Measurements from ENCODE around the gene CMTR1.
"Not testable (repeated sequence)": the region's sequence is repeated elsewhere in the genome, so short reads cannot be mapped to it uniquely, and the experiment has no call there.

Gene CMTR1

DNA sequence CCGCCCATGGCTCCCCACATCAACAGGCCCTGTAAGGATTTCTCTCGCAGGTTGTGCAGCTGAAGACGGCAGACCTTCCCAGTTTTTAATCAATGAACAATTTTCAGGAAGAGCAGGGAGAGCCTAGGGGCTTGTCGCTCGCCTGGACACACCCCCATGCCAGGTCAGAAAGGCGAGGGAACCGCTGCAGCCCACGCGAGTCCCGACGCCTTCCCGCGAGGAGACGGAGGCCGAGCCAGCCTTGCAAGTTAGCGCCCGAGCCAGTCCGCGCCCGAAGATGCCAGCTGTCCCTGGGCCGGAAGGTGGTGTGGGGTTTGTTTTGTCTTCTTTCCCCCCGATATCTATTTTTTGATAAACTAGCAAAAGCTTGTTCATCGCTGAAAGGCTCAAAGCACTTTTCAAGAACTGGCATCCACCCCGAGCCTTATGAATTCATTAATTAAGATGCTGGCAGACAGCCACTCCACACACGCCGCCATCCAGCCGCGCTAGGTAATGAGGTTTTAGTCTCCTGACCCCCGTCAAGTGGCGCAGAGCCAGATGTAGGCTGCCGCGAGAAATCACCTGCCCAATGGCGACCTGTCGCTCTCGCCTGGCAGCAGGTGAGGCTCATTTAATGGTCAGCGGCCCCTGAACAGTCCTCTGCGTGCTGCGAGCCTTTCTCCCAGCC is 60.1 kb downstream of the CMTR1 start:
- DNase-seq = peak; percentile 74

DNA sequence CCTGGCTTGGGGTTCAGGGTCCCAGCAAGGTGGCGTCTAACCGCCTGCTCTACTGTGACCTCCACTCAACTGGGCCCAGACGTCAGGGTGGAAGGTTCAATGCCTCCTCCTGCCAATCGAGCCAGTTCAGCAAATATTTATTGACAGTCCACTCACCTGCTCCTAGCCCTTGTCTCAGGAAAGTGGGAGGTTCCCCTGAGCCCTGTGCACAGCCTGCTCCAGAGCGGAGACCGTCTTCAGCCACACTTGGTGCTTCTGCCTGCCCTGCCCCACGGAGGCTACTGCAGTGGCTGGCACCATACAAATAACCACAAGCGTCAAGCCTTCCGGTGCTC is 60.6 kb downstream of the CMTR1 start:
- no peak for DNase-seq

DNA sequence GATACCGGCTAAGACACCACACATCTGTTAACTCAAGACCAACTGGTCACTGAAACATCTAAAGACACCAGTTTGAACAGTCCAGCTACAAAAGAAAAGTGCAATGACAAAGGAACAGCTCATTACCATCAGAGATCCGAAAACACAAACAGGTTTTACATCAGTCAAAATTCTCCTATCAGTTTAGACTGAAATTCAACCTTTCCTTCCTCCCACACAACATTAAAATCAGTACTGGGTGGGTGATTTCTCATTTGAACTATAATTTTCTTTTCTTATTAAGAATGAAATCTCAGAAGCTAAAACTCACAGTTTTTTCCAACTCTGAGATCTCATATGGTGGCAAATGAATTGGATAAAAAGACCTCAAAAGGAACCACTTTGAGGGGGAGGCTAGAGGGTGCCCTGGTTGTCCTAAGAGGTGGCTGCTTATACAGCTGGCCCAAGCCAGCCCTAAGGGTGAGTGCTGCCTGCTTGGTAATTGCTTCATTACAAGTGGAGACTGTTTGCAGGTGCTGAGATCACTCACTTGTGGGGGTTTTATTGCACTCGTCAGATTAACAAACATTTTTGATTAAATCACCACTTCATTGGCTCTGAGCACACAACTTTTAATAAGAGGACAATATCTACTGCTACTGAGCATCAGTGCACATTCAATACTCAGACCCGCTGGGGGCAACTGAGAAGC is 62.4 kb downstream of the CMTR1 start:
- no peak for DNase-seq

DNA sequence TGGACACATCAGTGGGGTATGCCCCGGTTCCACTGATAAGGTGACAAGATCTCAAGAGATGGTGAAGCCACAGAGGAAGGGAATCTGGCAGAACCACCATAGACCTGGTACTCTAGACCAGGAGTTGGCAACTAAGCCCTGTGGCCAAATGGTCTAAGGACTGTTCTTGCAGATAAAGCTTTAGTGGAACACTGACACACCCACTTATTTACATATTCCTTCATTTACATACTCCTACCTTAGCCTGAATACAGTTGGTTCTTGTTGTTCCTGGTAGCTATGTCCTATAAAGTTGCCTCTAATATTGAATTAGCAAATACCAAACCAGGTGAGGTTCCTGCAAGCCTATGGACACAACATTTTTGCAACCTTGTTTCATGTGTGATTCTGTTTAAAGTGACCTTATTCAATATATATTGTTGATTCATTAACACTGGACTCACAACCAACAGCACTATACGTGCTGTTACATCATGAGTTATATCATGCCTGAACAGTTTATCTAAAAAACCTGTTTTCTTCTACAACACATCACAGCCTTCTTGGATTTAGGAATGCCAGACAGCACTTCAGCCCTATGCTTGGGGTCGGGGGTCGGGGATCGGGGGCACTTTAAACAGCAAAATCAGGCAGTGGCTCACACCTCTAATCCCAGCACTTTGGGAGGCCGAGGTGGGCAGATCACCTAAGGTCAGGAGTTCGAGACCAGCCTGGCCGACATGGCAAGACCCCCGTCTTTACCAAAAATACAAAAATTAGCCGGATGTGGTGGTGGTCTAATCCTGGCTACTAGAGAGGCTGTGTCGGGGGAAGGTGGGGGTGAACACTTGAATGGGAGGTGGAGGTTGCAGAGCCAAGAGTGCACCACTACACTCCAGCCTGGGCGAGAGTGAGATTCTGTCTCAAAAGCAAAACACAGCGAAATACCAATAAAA is 64.2 kb downstream of the CMTR1 start:
- DNase-seq = no peak

DNA sequence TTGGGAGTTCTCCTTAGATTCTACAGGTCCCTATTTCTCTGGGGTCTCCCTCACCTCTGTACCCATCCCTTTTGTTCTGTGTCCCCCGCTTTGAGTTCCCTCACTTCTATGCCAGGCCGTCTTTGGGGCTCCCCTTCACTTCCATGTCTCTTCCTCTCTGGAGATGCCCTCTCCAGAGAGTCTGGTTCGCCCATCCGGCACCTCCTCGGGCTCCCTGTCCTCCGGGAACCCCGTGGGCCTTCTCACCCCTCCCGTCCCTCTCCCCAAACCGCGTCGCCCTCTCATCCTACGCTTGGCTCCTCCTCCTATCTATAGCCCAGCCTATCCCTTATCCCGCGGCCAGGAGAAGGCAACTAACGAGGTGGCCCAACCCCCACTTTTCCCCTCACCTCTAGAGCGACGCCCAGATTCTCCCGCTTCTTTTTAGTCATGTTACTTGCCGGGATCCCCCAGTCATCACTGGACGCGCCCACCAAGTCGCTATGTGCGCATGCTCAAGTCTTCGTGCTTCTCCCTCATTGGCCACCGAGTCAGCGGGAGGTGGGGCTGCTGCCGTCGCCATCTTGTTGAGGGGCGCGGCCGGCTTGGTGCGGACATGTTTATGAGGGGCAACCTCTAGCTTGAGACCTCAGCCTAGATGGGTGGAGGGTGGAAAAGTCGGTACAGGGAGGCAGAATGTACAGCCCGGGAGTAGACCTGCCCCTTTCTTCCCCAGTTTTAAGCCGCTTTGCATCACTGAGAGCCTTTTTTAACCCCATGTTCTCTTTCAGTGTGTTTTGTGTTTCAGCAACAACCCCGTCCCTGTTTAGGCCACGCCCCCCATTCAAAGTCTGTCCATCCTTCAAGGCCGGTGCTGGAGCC is 66.6 kb downstream of the CMTR1 start, which contains the start of gene CCDC167:
TSS of gene CCDC167 (minus strand) at position 461 of the 861 bp plus-strand sequence. CDS start at position 431, 30 bp downstream.
- peak; percentile 99 for DNase-seq

DNA sequence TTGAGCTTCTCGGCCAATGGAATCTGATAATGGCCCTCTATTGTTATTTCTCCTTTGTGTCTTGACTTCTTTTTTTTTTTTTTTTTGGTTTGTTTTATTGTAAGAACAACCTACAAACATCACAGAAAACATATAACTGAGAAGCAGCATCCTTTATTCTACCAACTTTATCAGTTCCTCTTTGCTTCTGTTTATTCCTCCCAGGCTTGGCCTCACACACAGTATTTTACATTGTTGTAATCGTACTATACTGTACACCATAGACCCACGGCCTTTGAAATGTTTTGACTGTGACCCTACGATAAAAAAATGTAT is 67.2 kb downstream of the CMTR1 start:
- no peak for DNase-seq

DNA sequence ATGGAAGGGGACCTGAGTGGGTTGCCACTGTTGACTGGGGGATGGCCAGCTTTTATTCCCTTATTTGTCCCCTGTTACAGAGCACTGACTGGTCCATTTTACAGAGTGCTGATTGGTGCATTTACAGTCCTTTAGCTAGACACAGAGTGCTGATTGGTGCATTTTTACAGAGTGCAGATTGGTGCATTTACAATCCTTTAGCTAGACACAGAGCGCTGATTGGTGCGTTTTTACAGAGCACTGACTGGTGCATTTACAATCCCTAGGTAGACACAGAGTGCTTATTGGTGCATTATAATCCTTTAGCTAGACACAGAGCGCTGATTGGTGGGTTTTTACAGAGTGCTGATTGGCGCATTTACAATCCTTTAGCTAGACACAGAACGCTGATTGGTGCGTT is 67.9 kb downstream of the CMTR1 start:
- not testable (repeated sequence) for DNase-seq

DNA sequence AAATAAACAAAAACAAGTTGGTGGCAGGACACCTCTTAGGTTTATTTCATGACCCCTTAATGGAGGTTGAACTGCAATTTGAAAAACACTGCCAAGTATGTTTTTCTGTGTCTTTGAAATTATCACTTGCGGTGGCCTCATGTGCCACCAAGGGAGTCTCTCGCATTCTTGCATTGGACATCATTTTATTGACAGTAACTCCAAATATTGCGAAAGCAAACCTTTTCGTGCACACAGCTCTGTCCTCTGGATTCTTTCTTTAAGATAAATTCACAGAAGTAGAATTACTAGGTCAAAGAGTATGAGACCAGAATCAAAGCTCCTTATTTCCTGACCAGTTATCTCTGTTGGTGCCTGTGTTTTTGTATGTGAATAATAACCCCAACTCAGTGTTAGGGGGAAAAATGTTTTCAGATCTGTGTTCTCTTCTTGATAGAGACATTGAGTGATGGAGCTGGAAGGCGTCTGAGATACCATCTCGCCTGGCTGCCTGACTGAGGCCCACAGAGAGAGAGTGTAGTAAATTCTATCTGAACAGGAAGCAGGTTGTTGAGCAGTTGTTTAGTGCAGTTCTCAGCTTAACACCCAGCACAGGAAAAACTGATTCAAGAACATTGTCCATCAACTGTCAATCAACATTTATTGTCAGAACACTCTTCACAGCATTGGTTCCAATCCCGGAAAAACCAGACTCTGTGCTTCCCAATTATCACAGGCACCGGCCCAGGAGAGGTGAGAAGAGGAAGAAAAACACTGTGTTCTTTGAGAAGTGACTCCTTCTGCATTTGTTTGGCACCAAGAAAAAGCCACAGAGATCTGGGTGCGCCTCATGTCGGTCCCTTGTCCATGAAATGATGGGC is 68.8 kb downstream of the CMTR1 start:
- DNase-seq = no peak

DNA sequence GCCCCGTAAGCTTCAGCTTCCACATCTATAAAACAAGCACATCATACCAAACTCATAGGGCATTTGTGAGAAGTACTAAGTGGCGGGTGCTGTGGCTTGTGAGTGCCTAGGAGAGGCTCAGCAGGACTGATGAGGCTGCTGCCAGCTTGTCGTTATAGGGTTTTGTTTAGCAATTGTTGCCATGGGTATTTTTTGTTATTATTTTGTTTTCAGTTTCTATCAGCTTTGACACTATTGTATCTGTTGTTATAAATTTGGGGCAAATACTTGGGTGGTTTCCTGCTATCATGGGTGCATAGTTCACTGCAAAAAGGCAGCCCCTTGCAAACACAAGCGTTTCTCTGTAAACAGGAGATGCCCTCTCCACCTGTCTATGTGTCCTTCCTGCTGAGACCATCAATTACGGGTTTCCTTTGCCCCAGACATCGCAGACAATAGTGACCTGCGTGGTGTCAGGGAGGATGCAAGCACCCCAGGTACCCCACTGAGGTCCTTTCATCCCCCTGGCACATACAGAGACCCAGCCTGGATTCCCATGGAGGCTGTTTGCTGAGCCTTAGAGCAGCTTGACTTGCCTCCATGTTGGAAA is 69.8 kb downstream of the CMTR1 start:
- no peak for DNase-seq

DNA sequence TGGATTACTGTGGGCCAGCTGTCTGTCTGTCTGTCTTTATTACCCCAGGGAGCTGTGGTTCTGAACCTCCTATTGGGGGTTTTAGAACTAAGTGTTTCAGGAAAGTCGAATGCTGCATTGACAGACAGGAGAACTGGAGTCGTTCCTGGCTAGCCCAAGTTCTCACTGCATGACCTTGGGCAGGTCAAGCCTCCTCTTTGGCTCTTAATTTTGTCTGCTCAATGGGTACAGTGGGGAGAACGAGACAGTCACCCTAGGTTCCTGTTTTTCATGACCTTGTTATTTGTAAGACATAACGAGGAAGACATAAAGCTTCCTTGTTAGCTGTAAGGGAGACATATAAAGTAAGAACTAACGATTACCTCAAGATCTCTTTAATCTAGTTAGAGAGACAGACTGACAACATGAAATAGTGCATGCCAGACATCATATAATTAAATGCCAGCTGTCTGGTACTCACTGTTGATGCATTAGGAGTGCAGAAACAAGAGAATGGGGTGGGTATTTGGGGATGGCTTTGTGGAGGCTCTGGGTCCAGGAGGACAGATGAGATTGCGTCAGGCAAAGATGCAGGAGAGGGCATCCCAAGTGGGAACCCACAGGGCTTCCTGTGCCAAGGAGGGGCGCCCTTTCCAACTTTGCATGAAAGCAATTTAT is 70.4 kb downstream of the CMTR1 start:
- DNase-seq = peak; percentile 34

DNA sequence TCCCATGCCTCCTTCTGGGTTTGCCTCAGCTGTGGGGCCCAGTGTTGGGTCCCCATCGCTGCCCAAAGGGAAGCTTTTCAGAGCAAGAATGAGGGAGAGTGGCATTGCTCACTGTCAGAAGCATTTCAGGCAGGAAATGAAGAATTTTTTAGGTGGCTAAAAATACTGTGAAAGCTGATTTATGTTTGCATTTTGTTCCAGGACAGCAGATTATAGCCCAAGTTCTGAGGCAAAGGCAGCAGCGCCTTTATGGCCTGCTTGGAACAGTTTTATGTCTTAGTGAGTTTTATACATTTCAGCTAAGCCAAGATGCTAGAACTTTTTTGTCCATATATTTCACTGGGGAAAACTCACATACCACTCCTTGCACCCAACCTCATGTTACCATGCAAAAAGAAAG is 71.0 kb downstream of the CMTR1 start:
- DNase-seq = no peak

DNA sequence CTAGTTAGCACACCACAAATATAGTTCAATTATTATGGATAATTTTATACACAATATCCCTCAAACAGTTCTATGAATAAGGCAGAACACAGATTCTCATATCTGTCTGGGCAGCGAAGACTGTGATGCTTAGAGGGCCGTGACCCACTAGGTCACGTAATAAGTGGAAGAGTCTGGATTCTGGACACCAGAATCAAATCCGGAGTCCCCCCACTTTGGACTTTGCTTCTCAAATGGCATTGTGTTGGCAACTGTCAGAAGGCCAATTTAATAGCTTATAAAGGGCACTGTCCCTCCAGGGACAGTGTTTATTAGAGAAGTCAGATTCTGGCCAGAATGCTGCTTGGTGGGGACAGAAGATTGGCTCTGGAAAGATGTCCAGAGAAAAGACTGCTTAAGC is 73.5 kb downstream of the CMTR1 start:
- DNase-seq = no peak

DNA sequence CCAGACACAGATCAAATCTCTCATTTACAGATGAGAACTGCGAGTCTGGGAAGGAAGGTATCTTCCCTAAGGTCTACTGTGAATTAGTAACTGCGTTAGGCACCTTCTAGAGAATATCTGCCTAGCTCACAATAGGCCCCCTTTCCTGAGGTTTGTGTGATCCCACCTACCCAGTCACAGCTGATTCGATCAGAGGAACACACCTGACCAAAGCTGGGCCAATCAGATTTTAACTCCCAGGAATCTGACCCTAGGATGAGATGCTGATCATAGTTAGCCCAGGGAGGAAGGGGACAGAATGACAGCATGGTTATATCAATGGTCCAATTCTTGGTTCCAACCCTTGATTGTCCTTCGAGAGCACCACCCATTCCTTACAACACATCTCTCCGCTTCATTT is 74.1 kb downstream of the CMTR1 start:
- DNase-seq = no peak

DNA sequence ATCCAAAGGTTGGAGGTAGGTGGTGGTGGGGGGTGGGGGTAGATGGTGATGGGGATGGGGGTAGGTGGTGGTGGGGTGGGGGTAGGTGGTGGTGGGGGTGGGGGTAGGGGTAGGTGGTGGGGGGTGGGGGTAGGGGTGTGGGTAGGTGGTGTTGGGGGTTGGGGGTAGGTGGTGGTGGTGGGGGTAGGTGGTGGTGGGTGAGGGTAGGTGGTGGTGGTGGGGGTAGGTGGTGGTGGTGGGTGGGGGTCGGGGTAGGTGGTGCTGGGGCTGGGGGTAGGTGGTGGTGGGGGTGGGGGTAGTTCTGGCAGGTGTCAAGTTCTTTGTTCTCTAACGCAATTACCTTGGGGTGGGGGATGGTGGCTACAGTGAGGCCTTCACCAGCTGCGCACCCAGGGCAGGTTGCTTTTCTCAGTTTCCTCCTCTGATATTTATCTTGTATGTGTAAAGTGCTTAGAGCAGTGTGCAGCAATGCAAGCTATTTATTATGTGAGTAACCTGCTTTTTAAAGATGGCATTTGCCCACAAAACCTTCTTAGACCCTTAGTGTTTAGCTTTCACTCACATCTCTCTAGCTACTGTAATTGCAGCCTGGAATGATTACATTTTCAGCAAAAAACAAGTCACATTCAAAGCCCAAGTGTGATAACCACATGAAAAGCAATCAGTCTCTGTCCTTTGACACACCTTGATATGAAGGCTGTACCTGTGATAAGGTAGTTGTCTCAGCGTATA is 74.8 kb downstream of the CMTR1 start:
- peak; percentile 50 for DNase-seq

DNA sequence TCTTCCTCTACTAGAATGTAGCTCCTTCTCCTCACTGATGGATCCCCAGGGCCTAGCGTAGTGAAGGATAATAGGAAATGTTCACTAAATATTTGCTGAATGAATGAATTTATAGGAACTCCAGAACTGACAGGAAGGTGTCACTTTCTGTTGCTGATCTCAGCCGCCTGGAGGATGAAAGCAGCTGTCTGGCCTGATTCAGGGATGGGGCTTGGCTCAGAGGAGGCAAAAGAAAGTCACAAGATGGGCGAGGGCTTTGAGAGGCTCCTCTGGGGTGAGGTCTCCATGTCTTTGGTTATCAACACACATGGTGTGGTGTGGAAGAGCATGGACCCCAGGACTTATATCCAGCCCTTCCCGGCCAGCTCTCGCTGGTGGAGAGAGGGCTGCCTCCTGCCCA is 78.2 kb downstream of the CMTR1 start:
- DNase-seq = no peak

DNA sequence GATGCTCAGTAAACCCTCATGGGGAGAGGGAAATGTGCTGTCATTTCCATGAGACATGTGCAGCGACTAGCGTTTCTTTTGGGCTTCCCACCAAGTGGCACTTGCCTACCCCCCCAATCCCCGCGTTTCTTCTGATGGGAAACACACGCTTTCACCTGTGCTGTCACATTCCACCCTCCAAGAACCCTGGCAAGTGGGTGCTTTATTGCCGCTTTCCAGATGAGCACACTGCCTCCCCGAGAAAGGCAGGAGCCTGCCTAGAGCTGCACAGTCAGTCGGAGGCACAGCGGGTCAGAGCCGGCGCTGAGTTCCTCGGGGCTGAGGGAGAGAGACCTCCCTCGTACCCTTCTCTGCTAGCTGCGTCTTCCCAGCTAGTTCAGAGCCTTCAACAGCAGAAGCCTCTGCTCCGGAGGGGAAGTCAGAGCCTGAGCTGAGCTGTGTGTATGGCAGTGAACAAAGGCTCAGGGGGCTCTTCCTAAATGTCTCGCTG is 78.9 kb downstream of the CMTR1 start:
- no peak for DNase-seq

DNA sequence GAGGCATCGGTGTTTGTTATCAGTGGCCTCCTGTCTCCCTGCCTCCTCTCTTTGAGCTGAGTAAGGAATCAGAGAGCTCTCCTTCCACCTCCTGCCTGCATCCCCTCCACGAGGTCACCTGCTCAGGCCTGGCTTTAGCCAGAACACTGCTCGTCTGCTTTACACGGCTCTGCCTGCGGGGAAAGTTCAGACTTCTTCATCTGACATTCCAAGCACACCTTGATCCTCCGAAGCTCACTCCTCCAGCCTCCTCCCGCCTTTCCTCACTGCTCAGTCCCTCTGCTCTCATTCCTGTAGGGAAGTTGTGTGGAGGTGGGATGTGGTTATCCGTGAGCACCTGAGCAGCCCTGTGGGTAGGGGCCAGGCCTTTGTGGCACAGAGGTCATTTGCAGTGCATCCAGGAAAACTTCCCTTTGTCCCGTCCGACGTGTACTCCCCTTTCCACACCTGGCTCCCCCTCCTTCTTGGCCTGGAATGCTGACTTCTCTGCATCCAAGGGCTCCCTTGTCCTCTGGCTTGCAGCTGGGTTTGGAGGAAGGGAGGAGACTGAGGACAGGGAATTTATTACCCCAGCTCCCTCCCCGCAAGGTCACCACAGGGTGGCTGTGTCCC is 79.5 kb downstream of the CMTR1 start:
- no peak for DNase-seq

DNA sequence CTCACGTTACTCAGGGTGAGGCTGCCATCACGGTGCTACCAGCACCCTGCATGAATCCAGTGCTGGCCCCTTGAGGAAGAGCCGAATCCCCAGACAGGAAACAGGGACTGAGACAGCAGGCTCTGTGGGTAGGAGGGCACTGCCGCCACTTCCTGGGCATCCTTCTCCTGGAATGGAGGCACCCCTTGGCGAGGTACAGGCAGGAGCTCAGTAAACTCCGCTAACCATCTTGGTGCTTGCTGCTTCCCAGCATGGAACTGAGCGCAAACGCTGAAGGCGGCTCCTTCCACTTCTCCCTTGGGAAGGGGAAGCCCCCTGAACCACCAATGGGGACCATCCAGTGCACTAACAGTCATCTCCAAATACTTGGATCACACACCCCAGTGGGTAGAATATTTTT is 80.1 kb downstream of the CMTR1 start:
- DNase-seq = no peak

DNA sequence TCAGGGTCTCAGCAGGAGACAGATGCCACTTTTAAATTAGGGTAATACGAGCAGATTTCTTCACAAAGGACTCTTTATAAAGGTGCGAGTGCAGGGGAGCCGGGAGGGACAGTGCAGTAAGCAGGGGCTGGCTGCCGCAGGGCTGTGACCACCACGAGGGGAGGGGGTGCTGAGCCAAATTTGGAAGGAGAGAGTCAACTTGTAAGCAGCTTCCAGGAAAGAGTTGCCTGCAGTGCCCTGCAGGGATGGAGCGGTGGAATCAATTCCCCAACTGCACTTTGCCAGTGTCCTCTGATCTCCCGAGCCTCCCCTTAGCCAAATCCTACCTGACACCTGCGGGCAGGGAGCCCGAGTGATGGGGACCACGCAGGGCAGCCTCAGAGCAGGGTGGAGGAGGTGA is 80.6 kb downstream of the CMTR1 start:
- no peak for DNase-seq

DNA sequence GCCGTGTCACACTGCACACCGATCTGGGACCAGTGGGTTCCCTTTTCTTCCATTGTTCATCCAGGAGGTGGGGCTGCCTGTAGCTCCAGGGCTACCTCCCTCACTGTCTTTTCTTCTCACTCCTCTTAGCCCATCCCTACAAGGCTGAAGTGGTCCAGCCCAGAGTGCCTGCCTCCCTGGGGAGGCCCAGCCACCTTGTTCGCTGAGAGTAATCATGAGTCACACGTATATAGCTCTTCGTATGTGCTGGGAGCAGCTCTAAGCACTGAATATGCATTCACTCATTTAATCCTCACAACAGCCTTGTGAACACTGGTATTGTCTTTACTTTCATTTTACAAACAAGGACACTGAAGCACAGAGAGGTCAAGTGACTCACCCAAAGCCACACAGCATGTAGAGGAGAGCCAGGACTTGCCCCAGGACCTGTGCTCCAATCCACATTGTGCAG is 81.3 kb downstream of the CMTR1 start:
- DNase-seq = no peak

Data from NCI-H2171 (cell line).